HEK293T (cell line): Measurements from ENCODE around the gene FREM3.

Source experiments
- ARNT ChIP-seq: fragments of 450-650 bp; IDR thresholded peaks from 2 replicates; pipeline ENCODE4 v1.6.1; 2017; ENCODE audit warnings: mild to moderate bottlenecking
- BHLHE40 ChIP-seq: fragments of 450-650 bp; IDR thresholded peaks from 2 replicates; pipeline ENCODE4 v1.6.1; 2016; ENCODE audit warnings: mild to moderate bottlenecking, moderate library complexity, borderline replicate concordance
- CTBP1 ChIP-seq: fragments of 450-650 bp; IDR thresholded peaks from 2 replicates; pipeline ENCODE4 v1.6.1; 2016; ENCODE audit warnings: borderline replicate concordance
- ELF4 ChIP-seq: fragments of 450-650 bp; IDR thresholded peaks from 2 replicates; pipeline ENCODE4 v1.6.1; 2017; ENCODE audit warnings: antibody characterized with exemption
- FOXA1 ChIP-seq: fragments of 450-650 bp; IDR thresholded peaks from 2 replicates; pipeline ENCODE4 v1.6.1; 2016; ENCODE audit warnings: mild to moderate bottlenecking
- FOXM1 ChIP-seq: fragments of 450-650 bp; IDR thresholded peaks from 2 replicates; pipeline ENCODE4 v1.6.1; 2017; ENCODE audit warnings: mild to moderate bottlenecking, borderline replicate concordance
- HDGF ChIP-seq: fragments of 450-650 bp; IDR thresholded peaks from 2 replicates; pipeline ENCODE4 v1.6.1; 2017; ENCODE audit warnings: antibody characterized with exemption, borderline replicate concordance
- PKNOX1 ChIP-seq: fragments of 450-650 bp; IDR thresholded peaks from 2 replicates; pipeline ENCODE4 v1.6.1; 2016
- SUZ12 ChIP-seq: fragments of 450-650 bp; IDR thresholded peaks from 2 replicates; pipeline ENCODE4 v1.6.1; 2016; ENCODE audit warnings: mild to moderate bottlenecking

- TF ChIP-seq CTBP1 (no peak), HDGF (no peak), ARNT (no peak), FOXM1 (no peak), ELF4 (no peak), FOXA1 (no peak), PKNOX1 (no peak), BHLHE40 (no peak), SUZ12 (no peak)
Measured at GRCh38 chr4:143693856-143694255, 6.6 kb downstream of the FREM3 start.
